Central memory CD8-positive, alpha-beta T cell (primary cell): ENCODE results near the gene PADI1.

Source experiments
- ATAC-seq: fragments of 150-1000 bp; cut with Tn5 transposase; replicated peaks from 2 replicates; pipeline ENCODE4 v1.10.0; 2022; ENCODE audit warnings: mild to moderate bottlenecking, moderate FRiP score, moderate number of reproducible peaks; ENCODE audit not compliant: poor library complexity, severe bottlenecking; ENCODE audit errors: extremely low read depth
- DNase-seq, 2 donors: peaks; one replicate each; pipeline ENCODE4 v3.0.0; 2021; ENCODE audit warnings: low spot score in 2 of 2
- H3K27ac Mint-ChIP-seq: one replicate; pipeline ENCODE4 v1.8.0; 2022; ENCODE audit warnings: low read depth, mild to moderate bottlenecking, moderate library complexity, mixed read lengths
- H3K27me3 Mint-ChIP-seq: one replicate; pipeline ENCODE4 v1.8.0; 2022; ENCODE audit warnings: mixed read lengths
- H3K36me3 Mint-ChIP-seq: one replicate; pipeline ENCODE4 v1.8.0; 2022; ENCODE audit warnings: mild to moderate bottlenecking, moderate library complexity, mixed read lengths; ENCODE audit not compliant: insufficient read depth
- H3K4me1 Mint-ChIP-seq: one replicate; pipeline ENCODE4 v1.8.0; 2022; ENCODE audit warnings: mixed read lengths
- H3K4me3 Mint-ChIP-seq: one replicate; pipeline ENCODE4 v1.8.0; 2022; ENCODE audit warnings: mild to moderate bottlenecking, moderate library complexity, mixed read lengths
- H3K9me3 Mint-ChIP-seq: one replicate; pipeline ENCODE4 v1.8.0; 2022; ENCODE audit warnings: mixed read lengths

Gene PADI1, protein sequence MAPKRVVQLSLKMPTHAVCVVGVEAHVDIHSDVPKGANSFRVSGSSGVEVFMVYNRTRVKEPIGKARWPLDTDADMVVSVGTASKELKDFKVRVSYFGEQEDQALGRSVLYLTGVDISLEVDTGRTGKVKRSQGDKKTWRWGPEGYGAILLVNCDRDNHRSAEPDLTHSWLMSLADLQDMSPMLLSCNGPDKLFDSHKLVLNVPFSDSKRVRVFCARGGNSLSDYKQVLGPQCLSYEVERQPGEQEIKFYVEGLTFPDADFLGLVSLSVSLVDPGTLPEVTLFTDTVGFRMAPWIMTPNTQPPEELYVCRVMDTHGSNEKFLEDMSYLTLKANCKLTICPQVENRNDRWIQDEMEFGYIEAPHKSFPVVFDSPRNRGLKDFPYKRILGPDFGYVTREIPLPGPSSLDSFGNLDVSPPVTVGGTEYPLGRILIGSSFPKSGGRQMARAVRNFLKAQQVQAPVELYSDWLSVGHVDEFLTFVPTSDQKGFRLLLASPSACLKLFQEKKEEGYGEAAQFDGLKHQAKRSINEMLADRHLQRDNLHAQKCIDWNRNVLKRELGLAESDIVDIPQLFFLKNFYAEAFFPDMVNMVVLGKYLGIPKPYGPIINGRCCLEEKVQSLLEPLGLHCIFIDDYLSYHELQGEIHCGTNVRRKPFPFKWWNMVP

DNA sequence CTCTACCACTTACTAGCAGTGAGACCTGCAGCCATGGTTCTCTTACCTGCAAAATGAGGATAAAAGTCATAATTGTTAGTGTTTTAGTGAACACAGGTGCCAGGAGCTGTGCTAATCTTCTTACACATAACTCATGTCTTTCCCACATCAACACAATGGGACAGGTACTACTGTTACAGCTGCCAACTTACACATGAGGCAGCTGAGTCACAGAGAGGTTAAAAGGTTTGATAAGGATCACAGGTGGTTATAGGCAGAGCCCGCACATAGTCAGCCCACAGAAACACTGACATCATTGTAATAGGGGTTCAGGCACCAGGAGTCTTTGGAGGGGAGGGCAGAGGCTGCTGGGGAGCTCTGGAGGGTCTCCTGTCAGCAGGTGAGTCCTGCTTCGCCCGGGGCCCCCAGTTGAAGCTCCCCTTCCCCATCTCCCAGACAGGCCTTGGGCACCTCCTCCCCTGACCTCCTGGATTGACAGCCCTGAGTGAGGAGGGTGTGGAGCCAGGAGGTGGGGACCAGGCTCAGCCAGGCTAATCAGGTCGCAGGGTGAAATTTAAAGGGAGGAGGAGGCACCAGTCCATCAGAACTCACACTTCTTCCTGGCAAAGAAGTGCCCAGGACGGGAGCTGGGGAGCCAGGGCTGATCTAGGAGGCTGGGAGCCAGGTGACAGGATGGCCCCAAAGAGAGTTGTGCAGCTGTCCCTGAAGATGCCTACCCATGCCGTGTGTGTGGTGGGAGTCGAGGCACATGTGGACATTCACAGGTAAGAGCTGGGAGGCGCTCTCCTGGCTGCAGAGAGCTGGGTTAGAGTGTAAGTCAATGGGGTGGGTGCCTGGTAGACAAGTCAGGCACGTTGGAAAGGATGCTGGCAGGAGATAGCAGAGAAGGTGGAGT lies at the start of gene PADI1:
TSS of gene PADI1 (plus strand) at position 583 of the 895 bp plus-strand sequence. CDS start at position 673, 90 bp downstream.
- Mint-ChIP-seq H3K4me3 (no peak within 1 kb of the TSS), H3K4me1 (peaks cover 19% of the 10 kb centered on the region), H3K27ac (no peak within 1 kb of the TSS), H3K9me3 (no peaks in the 10 kb centered on the region), H3K36me3 (no peaks in the 10 kb centered on the region), H3K27me3 (peaks cover 47% of the 10 kb centered on the region)
- ATAC-seq: no peak
- DNase-seq: no peak

DNA sequence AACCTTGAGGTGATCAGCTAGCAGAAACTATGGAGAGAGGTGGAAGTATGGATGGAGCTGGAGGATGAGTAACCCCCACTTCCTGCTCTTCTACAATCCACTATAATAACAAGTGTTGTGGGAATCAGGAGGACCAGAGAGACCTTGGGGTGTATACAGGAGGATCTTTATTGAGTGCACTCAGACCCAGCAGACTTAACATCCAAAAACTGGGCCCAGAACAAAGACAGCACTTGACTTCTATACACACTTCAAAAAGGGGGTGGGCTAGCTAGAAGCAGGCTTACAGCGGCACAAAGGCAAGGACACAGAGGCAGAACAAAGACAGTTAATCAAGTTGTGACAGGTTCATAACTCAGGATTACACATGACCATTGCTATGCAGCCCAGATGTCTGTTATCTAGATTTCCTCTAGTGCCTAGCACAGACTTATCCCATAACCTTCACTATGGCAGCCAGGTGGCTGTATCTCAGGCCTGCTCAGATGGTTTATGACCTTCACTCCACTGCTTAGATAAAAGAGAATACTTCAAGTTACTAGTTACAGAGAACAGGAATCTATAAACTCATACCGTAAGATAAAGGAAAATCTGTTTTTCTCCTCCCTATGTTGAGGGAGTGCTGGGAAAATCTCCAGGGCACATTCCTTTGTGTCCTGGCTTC lies 49.5 kb upstream of the PADI1 start:
- DNase-seq (no peak), ATAC-seq (no peak)
- H3K4me1 Mint-ChIP-seq: peaks cover 4% of the 10 kb centered on the region
- no peak overlapping the region for H3K4me3 Mint-ChIP-seq
- peaks cover 27% of the 10 kb centered on the region for H3K9me3 Mint-ChIP-seq
- no peak overlapping the region for H3K27ac Mint-ChIP-seq
- peaks cover 67% of the 10 kb centered on the region for H3K27me3 Mint-ChIP-seq
- H3K36me3 Mint-ChIP-seq: no peaks in the 10 kb centered on the region

DNA sequence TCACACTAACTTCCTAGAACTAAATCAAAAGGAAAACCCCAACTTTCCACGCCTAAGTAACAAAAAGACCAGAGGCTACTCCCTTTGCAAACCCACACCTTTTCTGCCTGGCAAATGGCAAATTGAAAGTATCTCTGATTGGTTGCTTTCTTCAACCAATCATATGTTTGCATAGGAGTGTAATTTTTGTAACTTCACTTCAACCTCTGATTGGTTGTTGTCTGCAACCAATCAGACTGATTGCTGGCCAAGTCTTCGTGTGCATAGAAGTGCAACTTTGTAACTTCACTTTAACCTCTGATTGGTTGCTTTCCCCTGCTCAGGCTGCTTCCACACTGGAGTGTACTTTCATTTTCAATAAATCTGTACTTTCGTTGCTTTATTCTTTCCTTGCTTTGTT lies 48.8 kb upstream of the PADI1 start:
- DNase-seq: no peak
- H3K27me3 Mint-ChIP-seq: peaks cover 61% of the 10 kb centered on the region
- no peaks in the 10 kb centered on the region for H3K36me3 Mint-ChIP-seq
- ATAC-seq: no peak
- no peak overlapping the region for H3K4me3 Mint-ChIP-seq
- H3K27ac Mint-ChIP-seq: no peak overlapping the region
- peaks cover 25% of the 10 kb centered on the region for H3K9me3 Mint-ChIP-seq
- H3K4me1 Mint-ChIP-seq: peaks cover 4% of the 10 kb centered on the region

DNA sequence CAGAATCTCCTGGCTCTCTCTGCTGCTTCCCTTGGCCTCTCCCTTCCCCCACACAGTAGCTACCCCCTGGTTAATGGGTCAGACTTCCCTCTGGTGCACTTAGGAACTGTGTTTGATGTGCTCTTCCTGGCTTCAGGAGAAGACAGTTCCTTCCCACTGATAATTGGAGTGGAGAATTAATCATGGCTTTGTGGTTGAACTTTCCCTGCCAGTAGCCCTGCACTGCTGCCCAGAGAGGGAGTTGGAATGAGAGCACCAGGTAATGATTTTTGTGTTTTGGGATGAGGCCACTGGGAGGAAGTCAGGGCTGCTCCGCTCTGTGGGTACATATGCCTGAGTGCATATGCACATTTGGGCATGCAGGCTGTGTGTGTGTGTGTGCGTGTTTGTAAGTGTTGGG lies 46.0 kb upstream of the PADI1 start:
- no peak for DNase-seq
- Mint-ChIP-seq H3K4me3 (no peak overlapping the region), H3K9me3 (peaks cover 16% of the 10 kb centered on the region), H3K27me3 (peaks cover 43% of the 10 kb centered on the region), H3K36me3 (no peaks in the 10 kb centered on the region), H3K27ac (no peak overlapping the region), H3K4me1 (peaks cover 4% of the 10 kb centered on the region)
- ATAC-seq: no peak

DNA sequence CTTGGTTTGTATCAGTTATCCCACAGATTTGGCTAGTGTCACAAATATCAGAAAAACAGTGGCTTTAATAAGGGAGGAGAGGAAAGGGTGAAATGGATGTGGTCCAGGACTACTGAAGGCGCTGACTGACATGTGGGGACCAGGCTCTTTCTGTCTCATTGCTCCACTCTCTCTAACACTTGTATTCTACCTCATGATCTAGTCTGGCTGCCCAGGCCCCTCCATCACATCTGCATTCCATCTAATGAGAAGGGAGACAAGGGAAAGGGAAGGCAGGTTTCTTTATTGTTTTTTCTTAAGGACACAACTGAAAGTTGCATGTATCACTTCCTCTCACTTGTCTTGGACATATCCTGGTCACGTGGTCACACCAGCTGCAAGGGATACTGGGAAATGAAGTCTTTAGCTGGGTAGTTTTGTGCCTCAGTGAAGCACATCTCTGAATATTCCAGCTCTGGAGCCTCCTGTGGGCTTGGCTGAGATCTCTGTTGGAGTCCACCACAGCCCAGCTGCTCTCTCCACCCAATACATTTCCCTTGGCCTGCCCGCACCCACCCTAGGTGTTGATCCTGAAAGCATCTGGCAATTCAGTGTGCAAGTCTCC lies 43.7 kb upstream of the PADI1 start:
- Mint-ChIP-seq H3K36me3 (no peaks in the 10 kb centered on the region), H3K4me1 (peaks cover 3% of the 10 kb centered on the region), H3K27me3 (peaks cover 47% of the 10 kb centered on the region), H3K27ac (no peak overlapping the region), H3K9me3 (peaks cover 6% of the 10 kb centered on the region), H3K4me3 (no peak overlapping the region)
- no peak for DNase-seq
- no peak for ATAC-seq

DNA sequence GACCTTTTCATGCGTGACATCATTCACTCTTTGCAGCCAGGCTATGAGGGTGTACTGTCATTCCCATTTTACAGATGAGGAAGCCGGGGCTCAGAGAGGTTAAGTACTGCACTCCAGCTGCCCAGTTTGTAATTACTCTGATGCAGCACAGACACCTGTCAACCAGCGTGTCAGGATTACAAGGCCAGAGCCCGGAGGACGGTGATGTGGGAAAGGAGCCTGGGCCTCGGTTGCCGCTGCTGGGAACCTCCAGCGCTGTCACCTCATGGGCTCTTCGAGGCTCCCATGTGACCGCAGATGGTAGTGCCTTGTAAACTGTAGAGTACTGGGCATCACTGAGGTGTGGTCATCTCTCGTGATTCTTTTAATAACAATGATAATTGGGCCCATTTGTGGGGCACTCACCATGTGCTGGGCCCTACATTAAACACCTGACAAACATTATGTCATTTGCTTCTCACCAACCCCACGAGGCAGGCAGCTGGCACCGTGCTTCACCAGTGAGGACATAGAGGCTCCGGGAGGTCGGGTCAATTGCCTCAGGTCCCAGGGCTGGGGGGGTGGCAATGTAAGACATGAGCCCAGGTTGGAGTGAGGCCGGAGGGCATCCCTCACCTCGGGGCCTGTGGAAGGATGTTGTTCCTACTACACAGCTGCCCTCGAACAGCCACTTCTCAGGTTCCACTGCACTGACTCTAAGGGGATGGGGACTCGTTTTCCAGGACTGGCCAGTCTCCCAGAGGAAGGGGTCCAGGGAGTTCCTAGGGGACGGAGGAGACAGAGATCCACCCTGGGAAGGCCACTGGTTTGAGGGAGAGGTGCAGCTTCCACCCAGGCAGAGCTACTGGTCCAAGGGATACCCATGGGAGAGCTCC lies 42.8 kb upstream of the PADI1 start:
- Mint-ChIP-seq H3K27me3 (peaks cover 43% of the 10 kb centered on the region), H3K27ac (no peak overlapping the region), H3K9me3 (no peaks in the 10 kb centered on the region), H3K36me3 (no peaks in the 10 kb centered on the region), H3K4me3 (no peak overlapping the region), H3K4me1 (no peaks in the 10 kb centered on the region)
- no peak for ATAC-seq
- no peak for DNase-seq

DNA sequence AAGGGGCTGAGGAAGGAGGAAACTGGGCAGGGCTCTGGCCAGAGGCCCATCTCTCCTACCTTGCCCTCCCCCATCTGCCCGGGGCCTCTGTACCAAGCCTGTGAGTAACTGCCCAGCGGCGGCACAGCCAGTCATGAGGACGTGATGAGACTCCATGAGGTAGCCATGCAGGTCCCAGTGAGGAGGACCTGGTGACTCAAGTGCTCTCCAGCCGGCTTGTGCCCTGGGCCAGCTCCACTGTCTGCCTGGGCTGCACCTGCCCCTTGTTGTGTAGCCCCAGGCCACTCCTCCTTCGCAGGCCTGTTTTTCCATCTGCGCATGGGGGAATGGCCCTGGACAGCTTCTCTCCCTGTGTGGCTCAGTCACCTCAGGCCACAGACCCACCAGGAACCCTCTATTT lies 42.0 kb upstream of the PADI1 start:
- peaks cover 43% of the 10 kb centered on the region for H3K27me3 Mint-ChIP-seq
- DNase-seq: no peak
- no peaks in the 10 kb centered on the region for H3K36me3 Mint-ChIP-seq
- no peak overlapping the region for H3K4me3 Mint-ChIP-seq
- no peaks in the 10 kb centered on the region for H3K4me1 Mint-ChIP-seq
- no peak for ATAC-seq
- no peak overlapping the region for H3K27ac Mint-ChIP-seq
- no peaks in the 10 kb centered on the region for H3K9me3 Mint-ChIP-seq

DNA sequence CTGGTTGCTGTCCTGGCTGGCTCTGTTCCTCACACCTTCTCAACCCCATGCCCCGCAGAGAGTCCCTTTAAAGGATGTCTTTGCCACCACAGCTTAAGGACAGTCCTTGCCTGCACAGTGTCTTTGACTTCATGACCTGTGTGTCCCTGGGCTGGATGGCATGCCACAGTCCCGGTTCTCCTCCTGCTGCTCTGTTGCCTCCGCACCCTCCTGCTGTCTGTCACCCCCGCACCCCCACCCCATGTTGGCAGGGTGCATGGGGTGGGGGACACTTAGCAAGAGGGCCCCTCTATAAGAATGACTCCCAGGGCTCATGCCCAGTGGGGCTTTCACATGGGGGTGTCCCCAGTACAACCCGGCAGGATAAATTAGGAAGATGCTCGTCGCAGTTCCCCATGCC lies 41.6 kb upstream of the PADI1 start:
- Mint-ChIP-seq H3K9me3 (no peaks in the 10 kb centered on the region), H3K4me3 (no peak overlapping the region), H3K27ac (no peak overlapping the region), H3K4me1 (no peaks in the 10 kb centered on the region), H3K27me3 (peaks cover 43% of the 10 kb centered on the region), H3K36me3 (no peaks in the 10 kb centered on the region)
- ATAC-seq (no peak), DNase-seq (no peak)

DNA sequence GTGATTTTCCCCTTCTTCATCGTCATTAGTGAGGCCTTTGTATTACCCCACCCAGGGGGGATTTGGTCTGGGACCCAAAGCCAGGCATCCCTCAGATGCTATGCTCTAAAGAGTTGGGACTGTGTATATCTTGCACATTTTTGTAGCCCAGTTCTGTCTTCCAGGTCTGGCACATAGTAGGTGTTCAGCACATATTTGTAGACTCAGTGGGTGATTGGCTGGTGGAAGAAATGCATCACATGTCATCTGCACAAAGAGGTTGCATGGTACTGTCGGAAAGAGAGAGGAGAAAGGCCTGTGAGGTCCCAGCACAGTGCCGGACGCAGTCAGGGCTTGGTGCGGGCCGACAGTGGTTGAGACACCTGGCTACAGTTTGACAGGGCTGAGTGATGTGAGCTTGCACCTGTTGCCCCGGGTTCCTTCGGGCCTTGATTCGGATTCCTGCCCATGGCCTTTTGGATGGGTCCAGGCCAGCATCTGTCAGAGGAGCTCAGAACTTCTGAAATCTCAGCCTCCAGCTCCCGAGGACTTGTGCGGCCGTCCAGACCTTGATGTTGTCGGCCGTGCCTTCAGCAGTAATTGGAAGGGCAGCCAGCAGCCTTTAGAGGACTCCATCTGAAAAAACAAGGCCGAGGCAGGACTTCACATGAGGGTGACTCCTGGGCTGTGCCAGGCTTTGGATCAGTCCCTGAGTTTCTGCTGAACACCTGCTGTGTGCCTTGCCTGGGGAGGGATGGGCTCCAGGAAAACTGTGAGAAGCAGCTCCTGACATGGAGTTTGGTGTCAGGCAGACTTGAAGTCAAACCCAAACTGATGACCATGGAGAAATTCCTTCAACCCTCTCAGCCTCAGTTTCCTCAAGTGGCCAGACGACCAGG lies 40.9 kb upstream of the PADI1 start:
- peaks cover 37% of the 10 kb centered on the region for H3K27me3 Mint-ChIP-seq
- ATAC-seq (no peak), DNase-seq (no peak)
- no peaks in the 10 kb centered on the region for H3K4me1 Mint-ChIP-seq
- H3K4me3 Mint-ChIP-seq: no peak overlapping the region
- H3K27ac Mint-ChIP-seq: no peak overlapping the region
- no peaks in the 10 kb centered on the region for H3K9me3 Mint-ChIP-seq
- H3K36me3 Mint-ChIP-seq: no peaks in the 10 kb centered on the region

DNA sequence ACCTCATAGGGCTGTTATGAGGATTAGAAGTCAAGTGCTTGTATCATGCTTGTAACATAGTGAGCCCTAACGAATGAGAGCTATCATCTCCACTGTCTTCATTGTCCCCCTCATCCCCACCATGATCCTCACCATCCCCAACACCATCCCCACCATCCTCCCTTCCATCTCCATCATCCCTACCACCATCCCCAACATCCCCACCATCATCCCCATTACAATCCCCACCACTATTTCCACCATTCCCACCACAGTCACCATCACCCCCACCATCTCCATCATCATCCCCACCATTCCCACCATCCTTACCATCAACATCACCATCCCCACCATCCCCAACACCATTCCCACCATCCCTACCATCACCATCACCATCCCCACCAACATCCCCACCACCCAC lies 39.1 kb upstream of the PADI1 start:
- no peak overlapping the region for H3K27ac Mint-ChIP-seq
- ATAC-seq (no peak), DNase-seq (no peak)
- H3K4me1 Mint-ChIP-seq: no peaks in the 10 kb centered on the region
- H3K9me3 Mint-ChIP-seq: no peaks in the 10 kb centered on the region
- H3K4me3 Mint-ChIP-seq: no peak overlapping the region
- H3K27me3 Mint-ChIP-seq: peaks cover 32% of the 10 kb centered on the region
- H3K36me3 Mint-ChIP-seq: no peaks in the 10 kb centered on the region
